NOMO-1 treated with dmso at 0.1 percent for 144 hours (cell line): ENCODE results near the gene PRSS53.

ENCODE experiments used
- DNase-seq: peaks from one replicate; lab custom pipeline; 2025; ENCODE audit not compliant: unreplicated experiment; lab: John Stamatoyannopoulos, UW

PRSS53 gene

DNA sequence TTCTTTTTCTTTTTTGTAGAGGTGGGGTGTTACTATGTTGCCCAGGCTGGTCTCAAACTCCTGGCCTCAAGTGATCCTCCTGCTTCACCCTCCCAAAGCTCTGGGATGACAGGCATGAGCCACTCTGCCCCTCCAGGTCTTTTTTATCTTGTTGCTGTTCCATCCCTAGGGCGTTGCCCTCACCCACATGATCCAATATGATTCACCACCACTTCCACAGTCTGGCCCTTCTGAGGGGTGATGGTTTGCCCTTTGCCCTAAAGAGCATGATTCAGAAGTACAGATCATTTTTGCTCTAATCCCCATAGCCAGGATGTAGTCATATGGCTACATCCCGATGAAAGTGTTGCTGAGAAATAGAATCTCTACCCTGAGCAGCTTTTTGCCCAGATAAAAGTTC lies 36.6 kb downstream of the PRSS53 start:
- no peak for DNase-seq

DNA sequence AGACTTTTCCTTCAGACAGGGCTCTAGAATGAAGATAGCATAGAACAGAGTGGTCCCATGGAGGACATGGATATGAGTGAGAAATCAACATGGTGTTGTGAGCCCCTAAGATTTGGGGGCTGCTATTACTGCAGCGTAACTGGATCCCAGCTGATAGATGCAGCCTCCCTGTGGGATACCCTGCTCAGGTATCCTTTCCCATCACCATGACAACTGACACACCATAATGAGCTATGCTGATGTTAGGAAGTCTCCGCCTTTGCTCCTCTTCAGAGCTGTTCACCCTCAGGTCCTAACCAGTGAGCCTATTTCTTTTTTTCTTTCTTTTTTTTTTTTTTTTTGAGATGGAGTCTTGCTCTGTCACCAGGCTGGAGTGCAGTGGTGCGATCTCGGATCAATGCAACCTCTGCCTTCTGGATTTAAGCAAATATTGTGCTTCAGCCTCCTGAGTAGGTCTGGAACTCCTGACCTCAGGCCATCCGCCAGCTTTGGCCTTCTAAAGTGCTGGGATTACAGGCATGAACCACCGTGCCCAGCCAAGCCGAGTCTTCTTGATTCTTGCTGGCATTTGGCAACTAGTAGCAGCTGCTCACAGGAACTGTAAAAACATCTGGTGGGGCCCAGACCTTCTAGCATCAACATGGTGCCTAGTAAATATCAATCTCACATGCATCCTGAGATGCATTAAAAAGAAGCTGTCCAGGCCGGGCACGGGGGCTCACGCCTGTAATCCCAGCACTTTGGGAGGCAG lies 38.3 kb downstream of the PRSS53 start:
- DNase-seq, result no peak

DNA sequence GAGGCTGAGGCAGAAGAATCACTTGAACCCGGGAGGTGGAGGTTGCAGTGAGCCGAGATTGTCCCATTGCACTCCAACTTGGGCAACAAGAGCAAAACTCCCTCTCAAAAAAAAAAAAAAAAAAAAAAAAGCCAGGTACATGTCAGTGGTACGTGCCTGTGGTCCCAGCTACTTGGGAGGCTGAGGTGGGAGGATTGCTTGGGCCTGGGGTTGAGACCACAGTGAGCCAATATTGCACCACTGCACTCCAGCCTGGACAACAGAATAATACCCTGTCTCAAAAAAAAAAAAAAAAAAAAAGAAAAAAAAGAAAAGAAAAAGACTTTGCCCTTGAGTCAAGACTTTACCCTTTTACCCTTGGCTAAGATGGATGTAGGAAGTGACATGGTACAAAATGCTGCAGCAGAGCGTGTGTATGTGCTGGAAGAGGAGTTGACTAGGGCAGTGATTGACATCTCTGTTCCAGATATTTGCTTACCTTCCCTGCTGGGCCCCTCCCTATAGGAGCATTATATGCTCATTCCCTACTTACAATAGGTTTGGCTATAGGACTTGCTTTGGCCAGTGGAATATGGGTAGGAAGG lies 44.8 kb downstream of the PRSS53 start:
- DNase-seq, result no peak

DNA sequence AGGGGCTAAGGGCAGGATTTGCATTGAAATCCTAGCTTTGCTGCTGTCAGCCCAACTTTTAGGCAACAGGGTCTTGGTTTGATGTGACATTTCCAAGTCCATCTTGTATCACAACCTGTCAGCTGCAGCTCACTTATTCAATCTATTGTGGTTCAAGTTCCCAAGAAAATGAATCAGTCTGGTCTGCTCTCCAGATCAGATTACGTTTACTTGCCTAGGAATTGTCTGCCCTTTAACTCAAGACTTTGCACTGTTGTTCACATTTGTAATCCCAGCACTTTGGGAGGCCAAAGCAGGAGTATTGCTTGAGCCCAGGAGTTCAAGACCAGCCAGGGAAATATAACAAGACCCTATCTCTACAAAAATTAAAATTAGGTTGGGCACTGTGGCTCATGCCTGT lies 45.4 kb downstream of the PRSS53 start:
- DNase-seq, result no peak

DNA sequence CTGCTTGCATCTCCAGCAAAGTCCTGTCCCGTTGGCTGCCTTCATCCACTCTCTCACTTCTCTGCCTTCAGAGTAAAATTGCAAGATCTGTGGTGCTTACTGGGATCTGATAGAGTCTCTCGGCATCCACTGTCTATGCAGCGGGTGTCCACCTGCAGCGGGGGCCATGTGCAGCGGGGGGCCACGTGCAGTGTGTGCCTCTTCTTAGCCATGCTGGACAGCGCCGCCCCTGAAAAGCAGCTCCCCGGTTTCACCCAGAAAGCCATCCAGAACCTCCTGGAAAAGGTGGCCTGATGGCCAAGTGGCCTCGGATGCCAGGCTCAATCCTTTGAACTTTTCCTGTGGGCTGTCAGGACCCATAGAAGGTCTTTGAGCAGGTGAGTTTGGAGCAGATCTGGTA lies 45.9 kb downstream of the PRSS53 start:
- no peak for DNase-seq

DNA sequence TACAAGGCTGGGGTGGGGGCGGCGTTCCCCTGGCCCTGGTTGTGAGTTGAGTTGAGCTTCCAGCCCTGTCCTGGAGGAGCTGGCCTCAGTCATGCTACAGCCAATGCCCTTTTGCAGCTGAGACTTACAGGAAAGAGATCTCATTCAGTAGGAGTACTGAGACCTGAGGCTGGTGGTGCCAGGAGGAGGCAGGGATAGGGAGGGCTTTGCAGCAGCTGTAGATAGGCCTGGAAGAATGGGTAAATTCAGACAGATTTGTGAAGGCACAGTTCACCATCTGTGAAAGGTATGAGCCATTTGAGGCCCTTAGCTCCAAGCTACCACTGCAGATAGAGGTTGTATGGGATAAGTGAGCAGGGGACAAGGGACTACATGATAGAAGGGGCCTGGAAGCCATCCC lies 49.8 kb downstream of the PRSS53 start:
- DNase-seq, result no peak

DNA sequence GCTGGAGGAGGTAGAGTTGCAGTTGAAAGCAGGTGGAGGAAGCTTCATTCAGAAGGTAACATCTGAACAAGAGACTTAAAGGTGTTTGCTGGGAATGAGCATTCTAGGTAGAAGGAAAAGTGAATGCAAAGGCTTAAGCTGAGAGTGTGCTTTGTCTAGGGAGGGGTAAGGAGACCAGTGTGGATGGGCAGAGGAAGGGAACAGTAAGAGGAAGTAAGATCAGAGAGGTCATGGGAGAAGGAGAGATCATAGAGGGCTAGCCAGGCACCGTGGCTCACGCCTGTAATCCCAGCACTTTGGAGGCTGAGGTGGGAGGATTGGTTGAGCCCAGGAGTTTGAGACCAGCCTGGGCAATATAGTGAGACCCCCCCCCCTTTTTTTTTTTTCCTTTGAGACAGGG lies 52.1 kb downstream of the PRSS53 start:
- no peak for DNase-seq

DNA sequence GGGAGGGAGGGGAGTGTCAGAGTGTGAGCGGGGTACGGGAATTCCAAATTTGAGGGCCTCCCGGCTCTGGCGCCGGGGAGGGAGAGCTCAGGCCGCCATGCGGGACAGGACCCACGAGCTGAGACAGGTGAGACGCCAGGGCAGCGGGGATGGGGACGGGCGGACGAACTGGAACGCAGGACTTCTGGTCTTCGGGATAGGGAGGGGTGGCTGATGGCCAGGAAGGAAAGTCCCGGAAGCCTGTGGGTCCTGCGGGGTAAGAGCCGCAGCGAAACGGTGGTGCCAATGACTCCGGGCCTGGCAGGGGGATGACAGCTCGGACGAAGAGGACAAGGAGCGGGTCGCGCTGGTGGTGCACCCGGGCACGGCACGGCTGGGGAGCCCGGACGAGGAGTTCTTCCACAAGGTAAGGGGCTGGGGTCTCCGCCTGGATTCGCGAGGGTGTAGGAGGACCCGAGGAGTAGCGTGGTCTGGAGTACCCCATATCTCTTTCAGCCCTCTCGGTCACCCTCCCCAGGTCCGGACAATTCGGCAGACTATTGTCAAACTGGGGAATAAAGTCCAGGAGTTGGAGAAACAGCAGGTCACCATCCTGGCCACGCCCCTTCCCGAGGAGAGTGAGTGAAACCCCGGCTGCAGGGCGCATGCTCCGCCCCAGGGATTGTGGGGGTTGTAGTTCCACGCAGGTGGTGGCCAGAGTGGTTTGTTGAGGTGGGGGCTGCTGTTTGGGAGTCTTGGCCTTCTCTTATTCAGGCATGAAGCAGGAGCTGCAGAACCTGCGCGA lies 54.8 kb downstream of the PRSS53 start:
- DNase-seq, result peak; percentile 46
